HepG2 (cell line): Measurements from ENCODE around the gene MTHFS. TPM values are rescaled to one million over a fixed set of nuclear protein-coding genes. Genes with fewer than 3 reads are reported as not detected.

Experiments used
- ARNT2 ChIP-seq: sonication (generic); formaldehyde crosslinking; IDR thresholded peaks from 2 replicates; pipeline ENCODE4 v1.8.0; 2022; ENCODE audit warnings: mild to moderate bottlenecking, low read depth, missing genetic modification reagents, moderate library complexity
- ASH2L ChIP-seq: fragments of 300-600, 200-600 bp; sonication (generic); IDR thresholded peaks from 2 replicates; pipeline ENCODE4 v1.7.0; 2017; ENCODE audit warnings: low read depth, mild to moderate bottlenecking, moderate library complexity, mixed read lengths, low read length; ENCODE audit not compliant: insufficient read length
- BORCS8-MEF2B ChIP-seq: sonication (generic); formaldehyde crosslinking; IDR thresholded peaks from 2 replicates; pipeline ENCODE4 v1.8.0; 2022; ENCODE audit warnings: mild to moderate bottlenecking, missing genetic modification reagents
- CAMTA2 ChIP-seq: sonication (generic); formaldehyde crosslinking; IDR thresholded peaks from 2 replicates; pipeline ENCODE4 v1.4.0; 2020; ENCODE audit warnings: mild to moderate bottlenecking, missing genetic modification reagents, borderline replicate concordance
- ESRRA ChIP-seq: sonication (generic); formaldehyde crosslinking; IDR thresholded peaks from 2 replicates; pipeline ENCODE4 v1.5.1; 2020; ENCODE audit warnings: mild to moderate bottlenecking, low read depth, missing genetic modification reagents
- ETV5 ChIP-seq: IDR thresholded peaks from 2 replicates; pipeline ENCODE4 v1.6.1; 2018; ENCODE audit warnings: missing biosample characterization, missing genetic modification reagents, inconsistent platforms, borderline replicate concordance
- EZH2 ChIP-seq: conservative IDR thresholded peaks from 2 replicates; pipeline ENCODE4 v1.6.1; 2012; ENCODE audit warnings: mild to moderate bottlenecking, low read depth, low read length, moderate library complexity
- KDM5A ChIP-seq: fragments of 200-600 bp; sonication (generic); IDR thresholded peaks from 2 replicates; pipeline ENCODE4 v1.7.0; 2018; ENCODE audit warnings: antibody characterized with exemption, mild to moderate bottlenecking, low read length, borderline replicate concordance
- MAZ ChIP-seq, 2 experiments: sonication (generic) in 1 of 2; formaldehyde crosslinking in 1 of 2; IDR thresholded peaks; 2 replicates each; pipeline versions ENCODE4 v1.5.0 to v1.6.1; 2012 to 2020; ENCODE audit warnings: low read depth in 2 of 2, mild to moderate bottlenecking in 2 of 2, borderline replicate concordance in 1 of 2, improper control_type of control experiment in 1 of 2, low read length in 1 of 2, missing genetic modification reagents in 1 of 2, moderate library complexity in 1 of 2
- NKX3-1 ChIP-seq: sonication (generic); formaldehyde crosslinking; IDR thresholded peaks from 2 replicates; pipeline ENCODE4 v1.5.0; 2020; ENCODE audit warnings: missing genetic modification reagents
- PTBP1 ChIP-seq: fragments of 200-400 bp; formaldehyde crosslinking; IDR thresholded peaks from 2 replicates; pipeline ENCODE4 v1.6.1; 2018; ENCODE audit warnings: low read length, low read depth; ENCODE audit not compliant: poor library complexity, severe bottlenecking
- REXO4 ChIP-seq: sonication (generic); formaldehyde crosslinking; IDR thresholded peaks from 2 replicates; pipeline ENCODE4 v1.8.0; 2022; ENCODE audit warnings: missing genetic modification reagents, mild to moderate bottlenecking, borderline replicate concordance
- SP1 ChIP-seq, 2 experiments: fragments of 450-650 bp in 1 of 2; sonication (generic) in 1 of 2; formaldehyde crosslinking in 1 of 2; IDR thresholded peaks; 2 replicates each; pipeline versions ENCODE4 v1.4.0 to v1.6.1; 2016 to 2020; ENCODE audit warnings: missing genetic modification reagents in 1 of 2
- SP2 ChIP-seq: sonication (generic); formaldehyde crosslinking; IDR thresholded peaks from 2 replicates; pipeline ENCODE4 v1.5.1; 2020; ENCODE audit warnings: mild to moderate bottlenecking, missing genetic modification reagents
- TAF1 ChIP-seq: sonication (generic); formaldehyde crosslinking; IDR thresholded peaks from 2 replicates; pipeline ENCODE4 v1.4.0; 2020; ENCODE audit warnings: missing genetic modification reagents
- THAP7 ChIP-seq: sonication (generic); formaldehyde crosslinking; IDR thresholded peaks from 2 replicates; pipeline ENCODE4 v1.8.1; 2023; ENCODE audit warnings: mild to moderate bottlenecking, missing genetic modification reagents
- ZIK1 ChIP-seq: sonication (generic); formaldehyde crosslinking; IDR thresholded peaks from 2 replicates; pipeline ENCODE4 v1.5.0; 2020; ENCODE audit warnings: mild to moderate bottlenecking, low read depth, missing genetic modification reagents, borderline replicate concordance
- ZKSCAN5 ChIP-seq: sonication (generic); formaldehyde crosslinking; IDR thresholded peaks from 2 replicates; pipeline ENCODE4 v1.5.1; 2020; ENCODE audit warnings: mild to moderate bottlenecking, missing genetic modification reagents
- ZNF292 ChIP-seq: sonication (generic); formaldehyde crosslinking; IDR thresholded peaks from 2 replicates; pipeline ENCODE4 v1.8.1; 2022; ENCODE audit warnings: mild to moderate bottlenecking, low read depth, missing genetic modification reagents, borderline replicate concordance
- ZNF44 ChIP-seq: sonication (generic); formaldehyde crosslinking; IDR thresholded peaks from 2 replicates; pipeline ENCODE4 v1.5.1; 2020; ENCODE audit warnings: mild to moderate bottlenecking, missing genetic modification reagents
- ZNF558 ChIP-seq: sonication (generic); formaldehyde crosslinking; IDR thresholded peaks from 2 replicates; pipeline ENCODE4 v1.9.0; 2022; ENCODE audit warnings: mild to moderate bottlenecking, missing genetic modification reagents, borderline replicate concordance
- ZNF562 ChIP-seq: sonication (generic); formaldehyde crosslinking; IDR thresholded peaks from 2 replicates; pipeline ENCODE4 v1.8.0; 2022; ENCODE audit warnings: missing genetic modification reagents, borderline replicate concordance
- ZNF572 ChIP-seq: sonication (generic); formaldehyde crosslinking; IDR thresholded peaks from 2 replicates; pipeline ENCODE4 v1.5.1; 2020; ENCODE audit warnings: mild to moderate bottlenecking, missing genetic modification reagents
- ZNF678 ChIP-seq: sonication (generic); formaldehyde crosslinking; IDR thresholded peaks from 2 replicates; pipeline ENCODE4 v1.4.0; 2020; ENCODE audit warnings: mild to moderate bottlenecking, missing genetic modification reagents
- ZNF850 ChIP-seq: sonication (generic); formaldehyde crosslinking; conservative IDR thresholded peaks from 2 replicates; pipeline ENCODE4 v1.9.0; 2021; ENCODE audit warnings: mild to moderate bottlenecking, missing genetic modification reagents
- polyA plus RNA-seq, 8 experiments: library from polyadenylated mRNA; depleted of rRNA in 3 of 8; stranded (reverse) in 7 of 8; unstranded in 1 of 8; fragments of >200 nt; fragmentation: Illumina TruSeq in 4 of 8; extraction: Trizol in 4 of 8; gene quantifications; 2 replicates each; pipeline versions ENCODE4 v1.2.1 to v1.2.3, GENCODE V29; 2011 to 2016; ENCODE audit warnings: low read depth in 4 of 8, missing spikeins in 1 of 8, mixed read lengths in 1 of 8; ENCODE audit not compliant: insufficient read depth in 1 of 8
- total RNA-seq, 5 experiments: library from RNA; depleted of rRNA; stranded (reverse); fragments of >200 nt; fragmentation: Illumina TruSeq; extraction: Trizol; gene quantifications; 2 replicates each; pipeline ENCODE4 v1.2.3, GENCODE V29; 2016; ENCODE audit warnings: low read depth in 1 of 5
- TF ChIP-seq, protein P1 (sequence below): sonication (generic); formaldehyde crosslinking; IDR thresholded peaks from 2 replicates; pipeline ENCODE4 v1.4.0; 2020; ENCODE audit warnings: missing genetic modification reagents

The MTHFS gene
- total and polyA plus RNA-seq, 2 of the 13 experiments (the other 11 are each of a cell fraction or from before 2014, with no cell fraction given) = 37.0 to 49.7 TPM

DNA sequence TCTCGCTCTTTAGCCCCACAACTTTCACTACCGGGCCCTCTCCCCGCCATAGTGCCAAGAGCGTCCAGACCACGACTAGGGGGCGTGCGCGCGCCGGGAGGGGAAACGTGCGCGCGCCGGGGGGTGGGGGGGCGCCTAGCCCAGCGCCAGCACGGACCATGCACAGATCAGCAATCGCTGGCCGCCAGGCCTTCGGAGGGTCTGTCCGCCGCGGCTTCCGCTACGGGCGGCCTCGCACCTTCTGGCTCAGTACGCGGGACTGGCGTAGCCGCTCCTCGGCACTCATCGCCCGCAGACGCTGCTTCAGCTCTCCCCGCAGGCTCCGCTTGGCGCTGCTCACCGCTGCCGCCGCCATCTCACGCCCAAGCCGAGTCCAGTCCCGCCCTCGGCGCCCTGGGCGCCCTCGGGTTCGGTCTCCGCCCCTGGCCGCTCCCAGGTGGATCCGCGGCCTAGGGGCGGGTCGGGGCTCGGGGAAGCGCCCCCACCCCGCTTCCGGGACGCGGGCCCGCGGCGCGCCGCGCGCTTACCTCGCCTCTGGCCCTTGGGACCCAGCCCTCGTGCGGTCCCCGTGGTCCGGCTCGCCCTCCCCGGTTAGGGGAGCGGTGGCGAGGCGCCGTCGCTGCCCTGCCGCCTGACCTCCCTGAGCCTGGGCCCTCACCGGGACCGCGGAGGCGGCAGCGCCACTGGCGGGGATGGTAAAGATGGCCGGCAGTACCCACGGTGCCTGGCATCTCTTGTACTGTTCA, at the start of gene MTHFS (continued):
- TF ChIP-seq REXO4 (CRISPR knock-in tag) = peak; percentile 82; the same call in 1 of the 2 replicates
- no peak for TF ChIP-seq ZKSCAN5 (CRISPR knock-in tag)
- peak; percentile 69 for TF ChIP-seq ESRRA (CRISPR knock-in tag)
- peak; percentile 27; the same call in 1 of the 2 replicates for TF ChIP-seq BORCS8-MEF2B (CRISPR knock-in tag)
- peak; percentile 95 for TF ChIP-seq ZNF678 (CRISPR knock-in tag)
- 0 out of 2 replicates have a peak, but pooled peaks have one; percentile 77 for TF ChIP-seq ZNF850
- TF ChIP-seq SP1 (IDR thresholded peaks at IDR 0.05) = no peak
- TF ChIP-seq SP1 (CRISPR knock-in tag; IDR thresholded peaks at IDR 0.05) = peak; percentile 51; the same call in 1 of the 2 replicates
- TF ChIP-seq ZNF562 (CRISPR knock-in tag) = no peak
- peak; percentile 7 for TF ChIP-seq PTBP1
- TF ChIP-seq NKX3-1 (CRISPR knock-in tag) = peak; percentile 96
- peak; percentile 96 for TF ChIP-seq TAF1
- TF ChIP-seq ZNF44 (CRISPR knock-in tag) = 0 out of 2 replicates have a peak, but pooled peaks have one; percentile 19
- peak; percentile 86 for TF ChIP-seq ETV5 (CRISPR knock-in tag)
- peak; percentile 91 for TF ChIP-seq THAP7
- no peak for TF ChIP-seq EZH2
- TF ChIP-seq MAZ (IDR thresholded peaks at IDR 0.05; ENCODE audit: borderline replicate concordance, low read depth, low read length) = peak; percentile 39
- TF ChIP-seq MAZ (CRISPR knock-in tag; IDR thresholded peaks at IDR 0.05; ENCODE audit: low read depth) = peak; percentile 90
- peak; percentile 82; the same call in 1 of the 2 replicates for TF ChIP-seq ARNT2 (CRISPR knock-in tag)
- peak; percentile 39; the same call in 1 of the 2 replicates for TF ChIP-seq CAMTA2
- TF ChIP-seq SP2 (CRISPR knock-in tag) = peak; percentile 56
- no peak for TF ChIP-seq ZNF572 (CRISPR knock-in tag)
- TF ChIP-seq KDM5A = peak; percentile 72; the same call in 1 of the 2 replicates
- peak; percentile 88 for TF ChIP-seq ASH2L
- 0 out of 2 replicates have a peak, but pooled peaks have one; percentile 30 for TF ChIP-seq ZNF292 (CRISPR knock-in tag)
- peak; percentile 82 for TF ChIP-seq ZIK1
- TF ChIP-seq ZNF558 (CRISPR knock-in tag) = no peak; the same call in 1 of the 2 replicates
- TF ChIP-seq, protein P1, sequence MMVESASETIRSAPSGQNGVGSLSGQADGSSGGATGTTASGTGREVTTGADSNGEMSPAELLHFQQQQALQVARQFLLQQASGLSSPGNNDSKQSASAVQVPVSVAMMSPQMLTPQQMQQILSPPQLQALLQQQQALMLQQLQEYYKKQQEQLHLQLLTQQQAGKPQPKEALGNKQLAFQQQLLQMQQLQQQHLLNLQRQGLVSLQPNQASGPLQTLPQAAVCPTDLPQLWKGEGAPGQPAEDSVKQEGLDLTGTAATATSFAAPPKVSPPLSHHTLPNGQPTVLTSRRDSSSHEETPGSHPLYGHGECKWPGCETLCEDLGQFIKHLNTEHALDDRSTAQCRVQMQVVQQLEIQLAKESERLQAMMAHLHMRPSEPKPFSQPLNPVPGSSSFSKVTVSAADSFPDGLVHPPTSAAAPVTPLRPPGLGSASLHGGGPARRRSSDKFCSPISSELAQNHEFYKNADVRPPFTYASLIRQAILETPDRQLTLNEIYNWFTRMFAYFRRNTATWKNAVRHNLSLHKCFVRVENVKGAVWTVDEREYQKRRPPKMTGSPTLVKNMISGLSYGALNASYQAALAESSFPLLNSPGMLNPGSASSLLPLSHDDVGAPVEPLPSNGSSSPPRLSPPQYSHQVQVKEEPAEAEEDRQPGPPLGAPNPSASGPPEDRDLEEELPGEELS (CRISPR knock-in tag) = peak; percentile 45
